Measurements from ENCODE around the gene CTF1. TPM values are rescaled to one million over a fixed set of nuclear protein-coding genes. Genes with fewer than 3 reads are reported as not detected.
"Not testable (repeated sequence)": the region's sequence is repeated elsewhere in the genome, so short reads cannot be mapped to it uniquely, and the experiment has no call there.

Gene CTF1
- polyA plus RNA-seq, 4 donors: 6.2 to 9.8 (median 7.7) TPM

DNA sequence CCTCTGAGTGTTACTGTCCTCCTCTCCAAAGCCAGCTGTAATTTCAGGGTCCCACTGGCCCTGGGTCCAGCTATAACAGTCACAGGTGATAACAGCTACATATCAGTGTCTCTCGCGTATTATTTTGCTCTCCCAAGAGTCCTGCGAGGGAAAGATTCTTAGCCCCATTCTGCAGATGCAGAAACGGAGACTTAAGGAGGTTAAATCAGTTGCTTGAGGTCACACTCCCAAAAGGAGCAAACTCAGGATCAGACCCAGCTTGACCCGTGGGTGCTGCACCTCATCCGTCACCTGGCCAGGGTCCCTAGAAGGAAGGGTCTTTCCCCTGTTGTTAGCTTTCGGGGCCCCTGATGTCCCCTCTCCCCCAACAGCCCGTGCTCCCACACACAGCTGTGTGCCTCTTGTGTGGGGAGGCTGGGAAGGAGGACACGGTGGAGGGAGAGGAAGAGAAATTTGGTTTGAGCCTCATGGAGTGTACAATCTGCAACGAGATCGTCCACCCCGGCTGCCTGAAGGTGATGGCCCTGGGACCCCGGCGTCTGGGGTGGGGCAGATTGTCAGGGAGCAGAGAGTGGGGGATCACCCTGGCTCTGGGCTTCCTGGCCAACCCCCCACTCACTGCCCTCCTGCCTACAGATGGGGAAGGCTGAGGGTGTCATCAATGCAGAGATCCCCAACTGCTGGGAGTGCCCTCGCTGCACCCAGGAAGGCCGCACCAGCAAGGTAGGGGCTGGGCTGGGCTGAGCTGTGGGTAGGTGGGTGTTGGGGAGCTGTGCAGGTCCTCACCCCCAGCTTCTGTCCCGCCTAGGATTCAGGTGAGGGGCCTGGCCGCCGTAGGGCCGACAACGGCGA, 30.7 kb downstream of the CTF1 start:
- no peak for DNase-seq (ENCODE audit: low read depth in 4 of 4, low spot score in 2 of 4)

DNA sequence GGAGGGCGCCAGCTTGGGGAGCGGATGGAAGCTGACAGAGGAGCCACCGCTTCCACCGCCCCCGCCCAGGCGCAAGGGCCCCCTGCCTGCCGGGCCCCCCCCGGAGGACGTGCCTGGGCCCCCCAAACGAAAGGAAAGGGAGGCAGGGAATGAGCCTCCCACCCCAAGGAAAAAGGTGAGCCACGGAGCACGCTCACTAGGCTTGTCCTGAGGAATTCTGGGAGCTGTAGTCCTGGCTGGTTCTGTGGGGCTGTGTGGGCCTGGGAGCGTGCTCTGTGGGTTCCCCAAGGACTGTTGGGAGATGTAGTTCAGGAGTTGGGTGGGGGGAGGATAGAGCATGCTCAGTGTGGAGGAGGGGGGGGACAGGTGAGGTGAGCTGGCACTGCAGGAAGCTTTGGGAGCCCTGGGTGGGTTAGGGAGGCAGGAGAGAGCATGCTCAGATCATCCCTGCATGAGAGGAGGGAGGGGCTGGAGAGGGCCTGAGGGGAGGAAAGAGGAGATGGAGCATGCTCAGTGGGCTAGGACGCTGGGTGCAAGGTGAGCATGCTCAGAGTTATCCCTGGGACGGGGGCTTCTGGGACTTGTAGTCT, 31.5 kb downstream of the CTF1 start:
- peak in 3 of 4 donors; percentile 52 to 80 (median 61) for DNase-seq (ENCODE audit: low read depth in 4 of 4, low spot score in 2 of 4)

DNA sequence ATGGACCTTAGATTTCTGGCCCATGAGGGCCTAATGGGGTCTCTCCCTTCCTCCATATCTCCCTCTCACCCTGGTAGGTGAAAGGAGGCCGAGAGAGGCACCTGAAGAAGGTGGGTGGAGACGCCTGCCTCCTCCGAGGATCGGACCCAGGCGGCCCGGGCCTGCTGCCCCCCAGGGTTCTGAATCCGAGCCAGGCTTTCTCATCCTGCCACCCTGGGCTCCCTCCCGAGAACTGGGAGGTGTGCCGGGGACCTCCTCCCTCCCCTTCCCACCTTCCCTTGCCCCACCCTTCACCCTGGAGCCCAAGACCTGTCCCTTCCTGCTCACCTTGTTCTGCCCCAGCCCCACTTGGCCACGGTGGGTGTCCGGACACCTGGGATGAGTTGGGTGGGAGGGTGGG, 32.0 kb downstream of the CTF1 start:
- no peak for DNase-seq (ENCODE audit: low read depth in 4 of 4, low spot score in 2 of 4)

DNA sequence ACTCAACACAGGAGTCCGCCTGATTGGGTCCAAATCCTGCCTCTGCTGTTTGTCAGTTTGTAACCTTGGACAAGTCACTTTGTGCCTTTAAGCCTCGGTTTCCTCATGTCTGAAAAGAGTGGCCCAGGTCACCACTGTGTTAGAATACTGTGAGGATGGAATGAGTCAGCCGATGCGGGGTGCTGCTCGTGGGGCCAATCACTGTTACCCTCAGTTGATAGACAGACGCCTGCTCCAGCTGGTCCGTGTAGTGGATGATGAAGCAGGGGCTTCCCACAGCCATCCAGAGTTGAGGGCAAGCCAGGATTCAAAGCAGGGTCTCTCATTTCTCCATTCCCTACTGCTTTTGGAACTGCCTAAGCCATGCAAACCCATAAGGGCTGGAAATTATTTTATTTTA, 32.8 kb downstream of the CTF1 start:
- DNase-seq (ENCODE audit: low read depth in 4 of 4, low spot score in 2 of 4): no peak

DNA sequence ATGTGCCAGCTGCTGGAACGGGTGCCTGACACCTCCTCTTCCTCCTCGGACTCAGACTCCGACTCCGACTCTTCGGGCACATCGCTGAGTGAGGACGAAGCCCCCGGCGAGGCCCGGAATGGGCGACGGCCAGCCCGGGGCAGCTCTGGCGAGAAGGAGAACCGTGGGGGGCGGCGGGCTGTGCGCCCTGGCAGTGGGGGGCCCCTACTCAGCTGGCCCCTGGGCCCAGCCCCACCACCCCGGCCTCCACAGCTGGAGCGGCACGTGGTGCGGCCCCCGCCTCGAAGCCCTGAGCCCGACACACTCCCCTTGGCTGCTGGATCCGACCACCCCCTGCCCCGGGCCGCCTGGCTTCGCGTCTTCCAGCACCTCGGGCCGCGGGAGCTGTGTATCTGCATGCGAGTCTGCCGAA, 33.8 kb downstream of the CTF1 start:
- no peak for DNase-seq (ENCODE audit: low read depth in 4 of 4, low spot score in 2 of 4)

DNA sequence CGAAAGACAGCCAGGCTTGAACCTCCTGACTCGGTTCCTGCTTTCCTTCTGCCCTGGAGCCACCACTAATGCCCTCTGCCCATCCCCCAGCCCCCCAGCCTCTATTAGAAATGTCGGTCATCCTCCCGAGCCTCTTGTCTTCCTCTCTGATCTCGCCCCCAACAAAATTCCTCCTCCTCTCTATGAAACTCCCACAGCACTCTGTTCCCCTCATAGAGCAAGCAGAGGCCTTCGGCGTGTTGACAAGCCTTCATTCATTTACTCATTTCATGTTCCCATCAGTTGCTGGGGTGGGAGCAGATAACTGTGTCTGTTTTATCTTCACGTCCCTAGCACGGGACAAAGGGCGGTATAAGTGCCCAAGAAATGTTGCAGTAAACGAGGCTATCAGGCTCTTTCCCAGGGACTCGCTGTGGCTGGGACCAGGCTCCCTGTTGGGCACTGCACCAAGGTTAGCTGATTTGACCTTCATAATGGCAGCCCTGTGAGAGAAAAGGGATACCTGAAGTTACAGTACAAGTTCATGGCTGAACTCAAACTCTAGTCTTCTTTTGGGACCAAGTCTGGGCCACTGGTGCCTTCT, 34.7 kb downstream of the CTF1 start:
- DNase-seq (ENCODE audit: low read depth in 4 of 4, low spot score in 2 of 4): no peak

DNA sequence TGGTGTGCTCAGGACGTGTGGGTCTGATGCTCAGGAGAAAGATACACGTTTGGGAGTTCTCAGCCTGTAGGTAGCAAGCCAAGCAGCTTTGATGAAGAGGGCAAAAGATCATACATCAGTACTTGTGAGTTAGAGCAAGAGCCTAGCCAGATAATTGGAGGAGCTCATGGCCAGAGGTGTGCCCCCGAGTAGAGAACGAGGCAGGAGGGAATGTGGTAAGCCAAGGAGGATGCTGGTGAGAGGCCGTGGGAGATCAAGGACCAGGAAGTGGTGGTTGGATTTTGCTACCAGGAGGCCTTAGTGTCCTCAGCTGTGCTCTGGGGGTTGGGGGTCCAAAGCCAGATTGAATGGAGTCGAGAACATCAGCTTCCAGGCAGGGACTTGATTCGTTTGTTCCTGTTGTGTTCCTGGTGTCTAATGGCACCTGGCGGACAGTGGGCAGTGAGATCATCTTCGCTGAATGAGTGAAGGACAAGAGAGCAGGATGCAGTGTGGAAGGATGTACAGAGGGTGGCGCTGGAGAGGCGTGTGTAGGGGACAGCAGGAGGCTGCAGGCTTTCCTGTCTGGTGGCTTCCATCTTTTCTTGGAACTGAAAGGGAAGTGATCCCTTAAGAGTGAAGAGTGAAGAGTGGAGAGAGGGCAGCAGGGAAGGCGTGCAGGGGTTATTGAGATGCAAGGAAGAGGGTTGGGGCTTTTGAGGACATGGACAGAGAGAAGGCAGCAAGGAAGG, 38.6 kb downstream of the CTF1 start:
- no peak for DNase-seq (ENCODE audit: low read depth in 4 of 4, low spot score in 2 of 4)

DNA sequence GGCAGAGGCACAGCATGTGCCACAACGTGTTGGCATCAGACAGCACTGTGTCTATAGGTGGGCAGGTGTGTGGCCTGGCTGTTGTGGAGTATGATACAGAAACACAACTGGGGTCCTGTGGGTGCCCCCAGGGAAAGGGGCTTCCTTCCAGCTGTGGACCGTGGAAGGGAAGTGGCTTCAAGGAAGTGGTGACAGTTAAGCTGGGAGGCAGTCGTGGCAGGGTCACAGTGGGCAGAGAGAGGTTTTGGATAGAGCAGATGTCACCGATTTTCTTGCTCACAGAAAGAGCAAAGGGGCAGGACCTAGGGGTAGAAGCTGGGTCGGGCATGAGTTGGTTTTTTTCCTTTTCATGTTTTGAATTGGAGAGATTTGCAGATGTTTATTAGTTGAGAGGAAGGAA, 41.3 kb downstream of the CTF1 start:
- DNase-seq (ENCODE audit: low read depth in 4 of 4, low spot score in 2 of 4): no peak

DNA sequence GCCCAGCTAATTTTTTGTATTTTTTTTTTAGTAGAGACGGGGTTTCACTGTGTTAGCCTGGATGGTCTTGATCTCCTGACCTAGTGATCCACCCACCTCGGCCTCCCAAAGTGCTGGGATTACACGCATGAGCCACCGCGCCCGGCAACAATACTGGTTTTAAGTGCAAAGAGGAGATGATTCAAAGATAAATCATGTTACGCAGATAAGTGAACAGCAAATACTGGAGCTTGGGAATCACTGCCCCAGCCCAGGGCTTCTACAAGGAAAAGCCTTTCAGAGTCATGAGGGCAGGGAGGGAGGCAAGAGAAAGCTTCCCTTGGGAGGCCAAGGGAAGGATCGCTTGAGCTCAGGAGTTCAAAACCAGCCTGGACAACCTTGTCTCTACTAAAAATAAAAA, 43.2 kb downstream of the CTF1 start:
- DNase-seq (ENCODE audit: low read depth in 4 of 4, low spot score in 2 of 4): not testable (repeated sequence)

DNA sequence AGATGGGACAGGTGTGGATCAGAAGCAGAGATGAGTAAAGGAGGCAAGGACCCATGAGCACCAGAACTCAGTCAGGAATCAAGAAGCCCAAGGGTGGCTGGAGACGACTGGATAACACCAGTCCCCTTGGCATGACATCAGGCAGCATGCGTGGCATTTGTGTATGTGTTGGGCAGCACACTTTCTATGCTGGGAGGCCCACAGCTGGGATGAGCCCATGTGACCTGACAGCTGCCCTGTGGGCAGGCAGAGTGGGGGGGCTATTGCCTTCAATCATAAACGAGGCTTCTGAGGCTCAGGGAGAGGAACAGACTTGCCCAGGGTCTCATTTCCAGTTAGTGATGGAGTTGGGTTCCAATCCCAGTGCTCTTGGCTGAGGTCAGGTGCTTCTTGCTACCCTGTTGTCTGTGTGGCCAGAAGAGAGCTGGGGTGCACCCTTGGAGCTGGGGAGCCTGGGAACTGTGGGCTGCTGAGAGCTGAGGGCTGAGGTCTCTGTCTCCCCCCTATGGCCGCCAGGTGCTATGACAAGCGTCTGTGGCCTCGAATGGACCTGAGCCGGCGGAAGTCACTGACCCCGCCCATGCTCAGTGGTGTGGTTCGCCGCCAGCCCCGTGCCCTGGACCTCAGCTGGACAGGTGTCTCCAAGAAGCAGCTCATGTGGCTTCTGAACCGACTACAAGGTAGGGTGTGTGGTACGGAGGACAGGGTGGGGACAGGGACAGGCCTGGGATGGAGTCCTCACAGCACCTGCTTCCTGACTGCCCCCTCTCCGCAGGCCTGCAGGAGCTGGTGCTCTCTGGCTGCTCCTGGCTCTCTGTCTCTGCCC, 45.4 kb downstream of the CTF1 start:
- DNase-seq (ENCODE audit: low read depth in 4 of 4, low spot score in 2 of 4): no peak

DNA sequence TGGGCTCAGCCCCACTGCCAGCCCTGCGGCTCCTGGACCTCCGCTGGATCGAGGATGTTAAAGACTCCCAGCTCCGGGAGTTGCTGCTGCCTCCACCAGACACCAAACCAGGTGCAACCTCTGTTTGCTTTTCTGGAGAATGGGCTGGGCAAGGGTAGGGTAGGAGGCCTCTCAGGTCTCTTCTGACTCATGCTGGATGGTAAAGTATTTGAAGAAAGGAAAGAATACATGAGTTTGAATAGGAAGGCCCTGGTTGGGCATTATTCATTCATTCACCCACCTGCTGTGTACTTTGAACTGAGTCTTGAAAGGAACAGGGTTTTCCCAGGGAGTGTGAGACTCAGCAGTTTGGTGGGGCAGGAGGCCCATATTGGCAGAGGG, 46.0 kb downstream of the CTF1 start:
- DNase-seq (ENCODE audit: low read depth in 4 of 4, low spot score in 2 of 4): no peak

DNA sequence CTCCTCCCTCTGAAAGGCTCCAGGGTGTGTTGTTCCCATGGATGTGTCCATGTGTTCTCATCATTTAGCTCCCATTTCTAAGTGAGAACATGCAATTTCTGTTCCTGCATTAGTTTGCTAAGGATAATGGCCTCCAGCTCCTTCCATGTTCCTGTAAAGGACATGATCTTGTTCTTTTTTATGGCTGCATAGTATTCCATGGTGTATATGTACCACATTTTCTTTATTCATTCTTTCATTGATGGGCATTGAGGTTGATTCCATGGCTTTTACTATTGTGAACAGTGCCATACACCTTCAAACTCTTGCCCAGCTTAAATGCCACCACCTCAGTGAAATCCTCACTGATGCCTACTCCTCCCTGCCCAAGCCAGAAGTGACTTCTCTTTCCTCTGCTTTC, 47.9 kb downstream of the CTF1 start:
- DNase-seq (ENCODE audit: low read depth in 4 of 4, low spot score in 2 of 4): no peak

DNA sequence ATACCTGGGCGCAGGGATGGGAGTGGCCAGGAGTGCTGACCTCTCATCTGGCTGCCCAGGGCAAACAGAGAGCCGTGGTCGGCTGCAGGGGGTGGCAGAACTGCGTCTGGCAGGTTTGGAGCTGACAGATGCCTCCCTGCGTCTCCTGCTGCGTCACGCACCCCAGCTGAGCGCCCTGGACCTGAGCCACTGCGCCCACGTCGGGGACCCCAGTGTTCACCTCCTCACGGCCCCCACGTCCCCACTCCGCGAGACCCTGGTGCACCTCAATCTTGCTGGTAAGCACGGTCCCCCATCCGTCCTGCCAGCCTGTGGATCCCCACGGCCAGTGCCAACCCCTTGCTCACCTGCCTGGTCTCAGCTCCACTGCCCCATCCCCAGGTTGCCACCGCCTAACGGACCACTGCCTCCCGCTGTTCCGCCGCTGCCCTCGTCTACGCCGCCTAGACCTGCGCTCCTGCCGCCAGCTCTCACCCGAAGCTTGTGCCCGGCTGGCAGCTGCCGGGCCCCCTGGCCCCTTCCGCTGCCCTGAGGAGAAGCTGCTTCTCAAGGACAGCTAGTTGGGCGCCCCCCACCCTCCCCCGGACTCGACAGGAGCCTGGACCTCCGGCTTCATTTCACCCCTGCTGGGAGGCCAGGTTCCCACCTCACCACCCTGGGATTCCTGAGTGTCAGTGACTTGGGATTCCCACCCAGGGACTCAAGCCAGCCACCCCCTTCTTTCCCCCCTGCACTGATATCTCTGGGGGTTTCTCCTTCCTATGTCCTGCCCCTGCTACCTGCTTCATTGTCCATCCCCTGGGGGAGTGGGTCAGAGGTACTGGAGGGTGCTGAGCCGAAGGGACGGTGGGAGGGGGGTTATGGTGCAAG, 50.5 kb downstream of the CTF1 start:
- DNase-seq (ENCODE audit: low read depth in 4 of 4, low spot score in 2 of 4): no peak

DNA sequence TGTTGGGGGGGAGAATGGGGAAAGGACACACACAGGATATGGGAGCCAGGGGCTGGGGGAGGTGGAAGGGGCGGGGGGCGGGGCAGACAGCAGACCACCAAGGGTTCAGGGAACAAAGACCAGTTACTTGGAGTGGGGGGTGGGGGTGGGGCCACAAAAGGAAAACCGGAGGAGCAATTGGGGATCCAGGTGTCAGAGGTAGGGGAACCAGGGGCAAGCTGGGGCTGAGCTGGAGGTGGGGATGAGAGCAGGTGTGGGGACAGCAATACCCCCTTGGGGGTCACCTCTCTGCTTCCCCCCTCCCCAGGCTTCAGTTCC, 51.1 kb downstream of the CTF1 start:
- DNase-seq (ENCODE audit: low read depth in 4 of 4, low spot score in 2 of 4): no peak

DNA sequence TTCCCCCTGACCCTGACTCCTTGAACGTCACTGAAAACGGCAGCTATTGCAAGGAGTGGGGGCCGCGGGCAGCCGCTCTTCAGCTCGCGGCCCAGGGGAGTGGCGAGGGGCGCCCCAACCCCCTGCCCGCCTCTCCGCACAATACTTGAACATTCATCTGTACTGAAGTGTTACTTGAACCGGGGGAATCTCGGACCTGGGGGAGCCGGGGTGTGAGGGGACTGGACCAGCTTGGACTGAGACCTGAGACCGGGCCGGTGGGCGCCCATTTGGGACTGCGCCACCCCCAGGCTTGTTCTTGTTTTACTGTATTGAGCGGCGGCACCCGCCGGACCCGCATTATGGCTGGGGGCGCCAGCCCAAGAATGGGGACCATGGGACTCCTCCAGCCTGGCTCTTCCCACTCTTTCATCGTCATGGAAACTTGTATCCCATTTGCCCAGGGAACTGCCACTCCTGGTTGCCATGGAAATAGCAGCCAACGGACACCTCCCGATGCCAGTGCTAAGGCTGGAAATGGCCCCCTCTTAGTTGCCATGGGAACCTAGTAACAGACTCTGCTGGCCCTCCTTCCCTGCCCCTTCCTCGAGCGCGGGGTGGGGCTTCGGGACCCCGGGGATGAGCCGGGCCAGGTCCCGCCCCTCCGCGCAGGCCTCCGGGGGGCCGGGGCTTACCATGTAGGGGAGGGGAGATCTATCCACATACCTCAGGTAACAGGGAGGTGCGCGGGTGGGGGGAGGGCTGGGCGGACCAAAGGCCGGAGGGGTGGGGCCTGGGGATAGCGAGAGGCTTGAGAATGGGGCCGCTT, 51.6 kb downstream of the CTF1 start:
- DNase-seq (ENCODE audit: low read depth in 4 of 4, low spot score in 2 of 4): peak; percentile 94 to 99 (median 98)

DNA sequence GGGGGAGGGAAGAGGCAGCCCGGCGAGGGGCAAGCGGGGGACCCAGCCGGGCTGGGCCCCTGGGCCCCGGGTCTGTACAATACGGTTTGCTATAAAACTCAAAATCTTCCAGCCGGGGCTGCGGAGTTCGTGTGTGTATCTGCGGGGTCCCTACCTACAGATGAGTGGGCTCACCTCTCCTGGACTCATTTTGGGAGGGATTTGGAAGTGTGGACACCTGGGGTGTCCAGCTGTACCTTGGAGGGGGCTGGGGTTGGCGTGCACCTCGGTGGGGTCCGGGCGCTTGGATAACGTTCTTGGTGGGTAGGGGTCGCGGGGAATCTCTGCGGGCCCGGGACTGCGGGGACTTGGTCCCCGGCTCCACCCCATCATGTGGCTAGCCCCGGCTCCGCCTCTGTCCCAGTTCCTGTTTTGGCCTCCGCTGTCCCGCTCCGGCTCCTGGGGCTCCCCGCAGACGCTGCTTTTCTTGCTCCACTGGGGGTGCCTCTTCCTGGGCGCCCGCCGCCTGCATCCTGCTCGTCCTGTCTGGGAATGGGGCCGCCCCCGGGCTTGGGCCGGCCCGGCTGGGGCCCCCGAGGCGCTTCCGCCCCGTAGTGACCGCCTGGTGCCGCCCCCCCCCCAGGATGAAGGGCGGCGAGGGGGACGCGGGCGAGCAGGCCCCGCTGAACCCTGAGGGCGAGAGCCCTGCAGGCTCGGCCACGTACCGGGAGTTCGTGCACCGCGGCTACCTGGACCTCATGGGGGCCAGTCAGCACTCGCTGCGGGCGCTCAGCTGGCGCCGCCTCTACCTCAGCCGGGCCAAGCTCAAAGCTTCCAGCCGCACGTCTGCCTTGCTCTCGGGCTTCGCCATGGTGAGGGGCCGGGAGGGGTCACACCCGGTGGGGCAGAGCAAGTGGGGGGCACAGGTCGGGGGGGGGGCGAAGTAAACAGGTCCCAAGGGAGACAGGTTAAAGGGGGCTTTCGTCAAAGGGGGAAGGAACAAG, 52.5 kb downstream of the CTF1 start, which contains the start of gene ORAI3:
TSS of gene ORAI3 (plus strand) at position 402 of the 983 bp plus-strand sequence. CDS start at position 624, 222 bp downstream.
- DNase-seq (ENCODE audit: low read depth in 4 of 4, low spot score in 2 of 4): no peak

All from left renal cortex interstitium (tissue), 4 donors.